H9 (cell line): ENCODE measurements around the gene ATXN3L. TPM values are rescaled to one million over a fixed set of nuclear protein-coding genes. Genes with fewer than 3 reads are reported as not detected.

Source experiments
- DNase-seq: peaks from one replicate; pipeline ENCODE4 v3.0.0-alpha.2; 2017
- H2AFZ ChIP-seq: one replicate; pipeline ENCODE4 v1.6.1; 2013; ENCODE audit warnings: mild to moderate bottlenecking, low read length, control low read depth, moderate library complexity
- H2AK5ac ChIP-seq: 2 replicates; pipeline ENCODE4 v1.6.1; 2013; ENCODE audit warnings: low read length, control low read depth, mixed read lengths; ENCODE audit not compliant: insufficient read length
- H2BK120ac ChIP-seq: one replicate; pipeline ENCODE4 v1.6.1; 2013; ENCODE audit warnings: low read depth, mild to moderate bottlenecking, low read length, control low read depth, inconsistent platforms; ENCODE audit not compliant: poor library complexity, severe bottlenecking
- H2BK12ac ChIP-seq: 2 replicates; pipeline ENCODE4 v1.6.1; 2013; ENCODE audit warnings: low read length, control low read depth, mixed read lengths, low read depth; ENCODE audit not compliant: insufficient read length
- H2BK15ac ChIP-seq: 2 replicates; pipeline ENCODE4 v1.6.1; 2013; ENCODE audit warnings: low read depth, low read length, control low read depth
- H2BK20ac ChIP-seq: one replicate; pipeline ENCODE4 v1.6.1; 2013; ENCODE audit warnings: low read depth, mild to moderate bottlenecking, low read length, control low read depth, inconsistent platforms; ENCODE audit not compliant: poor library complexity, severe bottlenecking
- H2BK5ac ChIP-seq: 2 replicates; pipeline ENCODE4 v1.6.1; 2013; ENCODE audit warnings: low read length, control low read depth, mixed read lengths; ENCODE audit not compliant: insufficient read length
- H3K14ac ChIP-seq: 2 replicates; pipeline ENCODE4 v1.6.1; 2013; ENCODE audit warnings: low read length, control low read depth; ENCODE audit not compliant: insufficient read depth
- H3K18ac ChIP-seq: 2 replicates; pipeline ENCODE4 v1.6.1; 2013; ENCODE audit warnings: low read depth, mild to moderate bottlenecking, mixed read lengths, low read length, control low read depth; ENCODE audit not compliant: insufficient read length
- H3K23ac ChIP-seq: 2 replicates; pipeline ENCODE4 v1.6.1; 2013; ENCODE audit warnings: low read length, control low read depth, mixed read lengths, low read depth; ENCODE audit not compliant: insufficient read length
- H3K23me2 ChIP-seq: 2 replicates; pipeline ENCODE4 v1.6.1; 2013; ENCODE audit warnings: low read depth, mild to moderate bottlenecking, mixed read lengths, low read length, control low read depth; ENCODE audit not compliant: insufficient read length, poor library complexity, severe bottlenecking
- H3K27ac ChIP-seq: 2 replicates; pipeline ENCODE4 v1.5.1; 2013; ENCODE audit warnings: low read length, control low read depth, mixed read lengths, low read depth; ENCODE audit not compliant: insufficient read length
- H3K27me3 ChIP-seq: 2 replicates; pipeline ENCODE4 v1.6.1; 2013; ENCODE audit warnings: low read length, control low read depth, inconsistent platforms; ENCODE audit not compliant: insufficient read depth
- H3K4ac ChIP-seq: 2 replicates; pipeline ENCODE4 v1.6.1; 2013; ENCODE audit warnings: low read depth, mild to moderate bottlenecking, control low read depth, inconsistent platforms, low read length, moderate library complexity
- H3K4me1 ChIP-seq: 2 replicates; pipeline ENCODE4 v1.6.1; 2013; ENCODE audit warnings: low read length, control low read depth, inconsistent platforms; ENCODE audit not compliant: insufficient read depth
- H3K4me2 ChIP-seq: 2 replicates; pipeline ENCODE4 v1.6.1; 2013; ENCODE audit warnings: low read length, control low read depth, mixed read lengths; ENCODE audit not compliant: insufficient read length, insufficient read depth
- H3K56ac ChIP-seq: 2 replicates; pipeline ENCODE4 v1.6.1; 2013; ENCODE audit warnings: low read depth, mild to moderate bottlenecking, mixed read lengths, low read length, control low read depth; ENCODE audit not compliant: insufficient read length
- H3K79me1 ChIP-seq: 2 replicates; pipeline ENCODE4 v1.6.1; 2013; ENCODE audit warnings: low read depth, mild to moderate bottlenecking, moderate library complexity, low read length, control low read depth, inconsistent platforms; ENCODE audit not compliant: insufficient read depth, poor library complexity, severe bottlenecking
- H3K79me2 ChIP-seq: 2 replicates; pipeline ENCODE4 v1.6.1; 2013; ENCODE audit warnings: low read length, control low read depth, inconsistent platforms; ENCODE audit not compliant: insufficient read depth
- H3K9ac ChIP-seq: 2 replicates; pipeline ENCODE4 v1.6.1; 2013; ENCODE audit warnings: low read length, control low read depth, mixed read lengths; ENCODE audit not compliant: insufficient read length; ENCODE audit errors: extremely low read depth
- H3K9me3 ChIP-seq: one replicate; pipeline ENCODE4 v1.6.1; 2013; ENCODE audit warnings: low read depth, low read length, inconsistent platforms; ENCODE audit not compliant: control insufficient read depth
- H3T11ph ChIP-seq: one replicate; pipeline ENCODE4 v1.6.1; 2013; ENCODE audit warnings: mild to moderate bottlenecking, low read length, control low read depth, inconsistent platforms
- H4K20me1 ChIP-seq: one replicate; pipeline ENCODE4 v1.6.1; 2013; ENCODE audit not compliant: control insufficient read depth, insufficient read length, insufficient read depth
- H4K5ac ChIP-seq: 2 replicates; pipeline ENCODE4 v1.6.1; 2013; ENCODE audit warnings: low read depth, mild to moderate bottlenecking, mixed read lengths, low read length, control low read depth; ENCODE audit not compliant: insufficient read length
- H4K8ac ChIP-seq: replicated peaks from 2 replicates; pipeline ENCODE4 v1.6.1; 2013; ENCODE audit warnings: low read length, control low read depth, mixed read lengths, low read depth; ENCODE audit not compliant: insufficient read length
- H4K91ac ChIP-seq: 2 replicates; pipeline ENCODE4 v1.6.1; 2013; ENCODE audit warnings: low read depth, mild to moderate bottlenecking, moderate library complexity, mixed read lengths, low read length, control low read depth; ENCODE audit not compliant: insufficient read length
- H3K27ac Mint-ChIP-seq, 3 experiments: 2 replicates in 2 of 3; 3 replicates in 1 of 3; pipeline ENCODE4 v1.8.0; 2020 to 2021; ENCODE audit warnings: mixed read lengths in 3 of 3, mild to moderate bottlenecking in 1 of 3, moderate library complexity in 1 of 3
- H3K27me3 Mint-ChIP-seq: 2 replicates; pipeline ENCODE4 v1.8.0; 2021; ENCODE audit warnings: low read depth, mild to moderate bottlenecking, moderate library complexity, mixed read lengths
- H3K36me3 Mint-ChIP-seq, 3 experiments: 2 replicates in 2 of 3; 3 replicates in 1 of 3; pipeline ENCODE4 v1.8.0; 2020 to 2021; ENCODE audit warnings: low read depth in 3 of 3, mixed read lengths in 3 of 3; ENCODE audit not compliant: insufficient read depth in 1 of 3
- H3K4me1 Mint-ChIP-seq, 2 experiments: 2 replicates each; pipeline ENCODE4 v1.8.0; 2020; ENCODE audit warnings: mixed read lengths in 2 of 2
- H3K4me3 Mint-ChIP-seq, 2 experiments: 2 replicates in 1 of 2; 3 replicates in 1 of 2; pipeline ENCODE4 v1.8.0; 2020 to 2021; ENCODE audit warnings: mild to moderate bottlenecking in 2 of 2, mixed read lengths in 2 of 2, moderate library complexity in 1 of 2
- H3K9me3 Mint-ChIP-seq, 2 experiments: 2 replicates in 1 of 2; 3 replicates in 1 of 2; pipeline ENCODE4 v1.8.0; 2020; ENCODE audit warnings: mild to moderate bottlenecking in 2 of 2, mixed read lengths in 2 of 2, moderate library complexity in 1 of 2
- CTCF ChIP-seq: fragments of 200-600 bp; sonication (generic); conservative IDR thresholded peaks from 3 replicates; pipeline ENCODE4 v1.8.0; 2021; ENCODE audit warnings: antibody characterized with exemption, mild to moderate bottlenecking
- WGBS: extraction: QIAGEN DNeasy Blood & Tissue Kit; methylation state at CpG from one replicate; pipeline ENCODE4 v1.1.7; 2013; ENCODE audit warnings: missing lambda C conversion rate, low lambda C conversion rate, mixed read lengths; ENCODE audit not compliant: insufficient read length; ENCODE audit errors: extremely low coverage; 5-methylcytosine and 5-hydroxymethylcytosine counted together
- total RNA-seq: library from RNA; stranded (reverse); gene quantifications from 2 replicates; pipeline ENCODE4 v1.2.1, GENCODE V29; 2021

Gene ATXN3L
- total RNA-seq, 1 experiment from 2014 or later, result not detected

- H4K8ac ChIP-seq, result no peak overlapping the region
- no CpG with 5 or more reads among the region's 3 CpGs for WGBS
- H3K4me1 Mint-ChIP-seq, result peaks cover 2 to 5% of the 10 kb centered on the region in 2 experiments; a peak in 3 of 4 replicates
- no peak overlapping the region for H3K4ac ChIP-seq
- H3T11ph ChIP-seq, result no peak overlapping the region
- no peaks in the 10 kb centered on the region; the same call in 1 of the 2 replicates for H3K27me3 Mint-ChIP-seq
- H3K56ac ChIP-seq, result no peak overlapping the region
- H3K9ac ChIP-seq, result no peak overlapping the region
- no peak overlapping the region for H2BK15ac ChIP-seq
- no peak for TF ChIP-seq CTCF
- no peak overlapping the region for H3K27ac ChIP-seq
- no peak for DNase-seq
- H4K20me1 ChIP-seq, result no peaks in the 10 kb centered on the region
- H3K4me2 ChIP-seq, result no peak overlapping the region
- no peak overlapping the region for H4K5ac ChIP-seq
- no peak overlapping the region for H2BK12ac ChIP-seq
- H3K14ac ChIP-seq, result no peak overlapping the region
- H3K18ac ChIP-seq, result no peak overlapping the region
- H3K4me1 ChIP-seq, result no peaks in the 10 kb centered on the region
- no peak overlapping the region for H4K91ac ChIP-seq
- no peaks in the 10 kb centered on the region for H3K79me2 ChIP-seq
- H2BK120ac ChIP-seq, result no peak overlapping the region
- no peaks in the 10 kb centered on the region; a peak in 1 of 7 replicates for H3K36me3 Mint-ChIP-seq
- H3K23ac ChIP-seq, result no peak overlapping the region
- H3K9me3 ChIP-seq, result peaks cover 4% of the 10 kb centered on the region
- no peaks in the 10 kb centered on the region for H3K23me2 ChIP-seq
- no peak overlapping the region for H2BK20ac ChIP-seq
- no peaks in the 10 kb centered on the region for H3K79me1 ChIP-seq
- peaks cover 62 to 71% of the 10 kb centered on the region in 2 experiments for H3K9me3 Mint-ChIP-seq
- H2BK5ac ChIP-seq, result no peak overlapping the region
- no peaks in the 10 kb centered on the region for H3K27me3 ChIP-seq
- no peak overlapping the region for H3K4me3 Mint-ChIP-seq
- H3K27ac Mint-ChIP-seq, result no peak overlapping the region
- H2AK5ac ChIP-seq, result no peak overlapping the region
- H2AFZ ChIP-seq, result no peak overlapping the region
These were observed 10.2 kb downstream of the ATXN3L start for GRCh38 chrX:13309631-13310030.
